ENCODE measurements around the gene COL5A1.

The COL5A1 gene

DNA sequence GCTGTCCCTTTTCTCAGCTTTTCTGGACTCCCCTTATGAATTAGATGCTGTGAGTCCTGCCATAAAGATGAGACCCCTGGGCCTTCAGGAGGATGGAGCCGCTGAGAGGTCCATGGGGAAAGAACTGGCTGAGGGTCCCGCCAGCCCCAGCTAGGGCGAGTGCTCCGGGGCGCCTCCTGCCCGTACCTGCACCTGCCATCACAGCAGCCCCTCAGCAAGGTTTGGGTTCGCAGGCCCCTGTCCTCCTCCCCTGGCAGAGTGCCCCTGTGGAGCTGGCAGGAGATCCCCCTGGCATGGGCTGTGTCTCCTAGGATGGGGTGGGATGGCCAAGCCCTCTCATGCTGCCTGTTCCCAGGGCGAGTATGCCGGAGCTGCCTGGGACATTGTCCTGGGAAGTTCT lies 64.2 kb downstream of the COL5A1 start:
- no peak for TF ChIP-seq ESRRG (CRISPR knock-in tag; IDR thresholded peaks at IDR 0.05)
- TF ChIP-seq, protein P1, sequence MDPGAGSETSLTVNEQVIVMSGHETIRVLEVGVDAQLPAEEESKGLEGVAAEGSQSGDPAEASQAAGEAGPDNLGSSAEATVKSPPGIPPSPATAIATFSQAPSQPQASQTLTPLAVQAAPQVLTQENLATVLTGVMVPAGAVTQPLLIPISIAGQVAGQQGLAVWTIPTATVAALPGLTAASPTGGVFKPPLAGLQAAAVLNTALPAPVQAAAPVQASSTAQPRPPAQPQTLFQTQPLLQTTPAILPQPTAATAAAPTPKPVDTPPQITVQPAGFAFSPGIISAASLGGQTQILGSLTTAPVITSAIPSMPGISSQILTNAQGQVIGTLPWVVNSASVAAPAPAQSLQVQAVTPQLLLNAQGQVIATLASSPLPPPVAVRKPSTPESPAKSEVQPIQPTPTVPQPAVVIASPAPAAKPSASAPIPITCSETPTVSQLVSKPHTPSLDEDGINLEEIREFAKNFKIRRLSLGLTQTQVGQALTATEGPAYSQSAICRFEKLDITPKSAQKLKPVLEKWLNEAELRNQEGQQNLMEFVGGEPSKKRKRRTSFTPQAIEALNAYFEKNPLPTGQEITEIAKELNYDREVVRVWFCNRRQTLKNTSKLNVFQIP (CRISPR knock-in tag; IDR thresholded peaks at IDR 0.05; ENCODE audit: borderline replicate concordance, low read depth): no peak
- TF ChIP-seq ISL1 (CRISPR knock-in tag; IDR thresholded peaks at IDR 0.05): no peak
- TF ChIP-seq, protein P2, sequence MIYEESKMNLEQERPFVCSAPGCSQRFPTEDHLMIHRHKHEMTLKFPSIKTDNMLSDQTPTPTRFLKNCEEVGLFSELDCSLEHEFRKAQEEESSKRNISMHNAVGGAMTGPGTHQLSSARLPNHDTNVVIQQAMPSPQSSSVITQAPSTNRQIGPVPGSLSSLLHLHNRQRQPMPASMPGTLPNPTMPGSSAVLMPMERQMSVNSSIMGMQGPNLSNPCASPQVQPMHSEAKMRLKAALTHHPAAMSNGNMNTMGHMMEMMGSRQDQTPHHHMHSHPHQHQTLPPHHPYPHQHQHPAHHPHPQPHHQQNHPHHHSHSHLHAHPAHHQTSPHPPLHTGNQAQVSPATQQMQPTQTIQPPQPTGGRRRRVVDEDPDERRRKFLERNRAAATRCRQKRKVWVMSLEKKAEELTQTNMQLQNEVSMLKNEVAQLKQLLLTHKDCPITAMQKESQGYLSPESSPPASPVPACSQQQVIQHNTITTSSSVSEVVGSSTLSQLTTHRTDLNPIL (CRISPR knock-in tag; IDR thresholded peaks at IDR 0.05; ENCODE audit: low read depth): no peak
- TF ChIP-seq CSDC2 (CRISPR knock-in tag; IDR thresholded peaks at IDR 0.05): no peak
- ATAC-seq: no peak

DNA sequence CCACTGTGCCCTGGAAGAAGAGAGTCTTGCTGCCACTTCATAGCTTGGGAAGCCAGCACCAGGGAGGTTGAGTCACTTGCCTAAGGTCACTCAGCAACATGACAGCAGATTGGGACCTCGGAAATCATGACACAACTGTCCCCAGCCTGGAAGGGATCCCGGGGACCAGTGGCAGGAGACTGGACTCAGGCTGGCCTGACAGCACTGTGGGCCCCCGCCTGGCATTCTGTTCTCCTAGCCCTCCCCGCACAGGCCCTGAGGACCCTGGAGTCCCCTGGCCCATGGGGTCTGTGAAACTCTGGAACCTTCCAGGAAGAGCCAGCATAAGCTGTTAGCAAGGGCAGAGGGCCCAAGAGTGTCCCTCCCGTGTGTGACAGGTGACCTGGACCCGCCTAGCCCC lies 64.9 kb downstream of the COL5A1 start:
- no peak; the same call in 2 of the 3 replicates for ATAC-seq
- TF ChIP-seq, protein P2 (CRISPR knock-in tag; IDR thresholded peaks at IDR 0.05; ENCODE audit: low read depth): no peak
- TF ChIP-seq TOX (CRISPR knock-in tag; IDR thresholded peaks at IDR 0.05; ENCODE audit: borderline replicate concordance) (no peak), GLIS3 (CRISPR knock-in tag; IDR thresholded peaks at IDR 0.05) (no peak), ESRRG (CRISPR knock-in tag; IDR thresholded peaks at IDR 0.05) (no peak), TCF4 (CRISPR knock-in tag; IDR thresholded peaks at IDR 0.05; ENCODE audit: borderline replicate concordance) (no peak), SNAI2 (CRISPR knock-in tag; IDR thresholded peaks at IDR 0.05) (no peak), BACH2 (CRISPR knock-in tag; IDR thresholded peaks at IDR 0.05; ENCODE audit: borderline replicate concordance) (no peak), ZFP30 (CRISPR knock-in tag; IDR thresholded peaks at IDR 0.05) (no peak)
- TF ChIP-seq, protein P1 (CRISPR knock-in tag; IDR thresholded peaks at IDR 0.05; ENCODE audit: borderline replicate concordance, low read depth): no peak
- TF ChIP-seq, protein P3, sequence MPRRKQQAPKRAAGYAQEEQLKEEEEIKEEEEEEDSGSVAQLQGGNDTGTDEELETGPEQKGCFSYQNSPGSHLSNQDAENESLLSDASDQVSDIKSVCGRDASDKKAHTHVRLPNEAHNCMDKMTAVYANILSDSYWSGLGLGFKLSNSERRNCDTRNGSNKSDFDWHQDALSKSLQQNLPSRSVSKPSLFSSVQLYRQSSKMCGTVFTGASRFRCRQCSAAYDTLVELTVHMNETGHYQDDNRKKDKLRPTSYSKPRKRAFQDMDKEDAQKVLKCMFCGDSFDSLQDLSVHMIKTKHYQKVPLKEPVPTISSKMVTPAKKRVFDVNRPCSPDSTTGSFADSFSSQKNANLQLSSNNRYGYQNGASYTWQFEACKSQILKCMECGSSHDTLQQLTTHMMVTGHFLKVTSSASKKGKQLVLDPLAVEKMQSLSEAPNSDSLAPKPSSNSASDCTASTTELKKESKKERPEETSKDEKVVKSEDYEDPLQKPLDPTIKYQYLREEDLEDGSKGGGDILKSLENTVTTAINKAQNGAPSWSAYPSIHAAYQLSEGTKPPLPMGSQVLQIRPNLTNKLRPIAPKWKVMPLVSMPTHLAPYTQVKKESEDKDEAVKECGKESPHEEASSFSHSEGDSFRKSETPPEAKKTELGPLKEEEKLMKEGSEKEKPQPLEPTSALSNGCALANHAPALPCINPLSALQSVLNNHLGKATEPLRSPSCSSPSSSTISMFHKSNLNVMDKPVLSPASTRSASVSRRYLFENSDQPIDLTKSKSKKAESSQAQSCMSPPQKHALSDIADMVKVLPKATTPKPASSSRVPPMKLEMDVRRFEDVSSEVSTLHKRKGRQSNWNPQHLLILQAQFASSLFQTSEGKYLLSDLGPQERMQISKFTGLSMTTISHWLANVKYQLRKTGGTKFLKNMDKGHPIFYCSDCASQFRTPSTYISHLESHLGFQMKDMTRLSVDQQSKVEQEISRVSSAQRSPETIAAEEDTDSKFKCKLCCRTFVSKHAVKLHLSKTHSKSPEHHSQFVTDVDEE (CRISPR knock-in tag; IDR thresholded peaks at IDR 0.05): no peak
- TF ChIP-seq, protein P4, sequence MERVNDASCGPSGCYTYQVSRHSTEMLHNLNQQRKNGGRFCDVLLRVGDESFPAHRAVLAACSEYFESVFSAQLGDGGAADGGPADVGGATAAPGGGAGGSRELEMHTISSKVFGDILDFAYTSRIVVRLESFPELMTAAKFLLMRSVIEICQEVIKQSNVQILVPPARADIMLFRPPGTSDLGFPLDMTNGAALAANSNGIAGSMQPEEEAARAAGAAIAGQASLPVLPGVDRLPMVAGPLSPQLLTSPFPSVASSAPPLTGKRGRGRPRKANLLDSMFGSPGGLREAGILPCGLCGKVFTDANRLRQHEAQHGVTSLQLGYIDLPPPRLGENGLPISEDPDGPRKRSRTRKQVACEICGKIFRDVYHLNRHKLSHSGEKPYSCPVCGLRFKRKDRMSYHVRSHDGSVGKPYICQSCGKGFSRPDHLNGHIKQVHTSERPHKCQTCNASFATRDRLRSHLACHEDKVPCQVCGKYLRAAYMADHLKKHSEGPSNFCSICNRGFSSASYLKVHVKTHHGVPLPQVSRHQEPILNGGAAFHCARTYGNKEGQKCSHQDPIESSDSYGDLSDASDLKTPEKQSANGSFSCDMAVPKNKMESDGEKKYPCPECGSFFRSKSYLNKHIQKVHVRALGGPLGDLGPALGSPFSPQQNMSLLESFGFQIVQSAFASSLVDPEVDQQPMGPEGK (CRISPR knock-in tag; IDR thresholded peaks at IDR 0.05; ENCODE audit: borderline replicate concordance): no peak
- TF ChIP-seq, protein P5, sequence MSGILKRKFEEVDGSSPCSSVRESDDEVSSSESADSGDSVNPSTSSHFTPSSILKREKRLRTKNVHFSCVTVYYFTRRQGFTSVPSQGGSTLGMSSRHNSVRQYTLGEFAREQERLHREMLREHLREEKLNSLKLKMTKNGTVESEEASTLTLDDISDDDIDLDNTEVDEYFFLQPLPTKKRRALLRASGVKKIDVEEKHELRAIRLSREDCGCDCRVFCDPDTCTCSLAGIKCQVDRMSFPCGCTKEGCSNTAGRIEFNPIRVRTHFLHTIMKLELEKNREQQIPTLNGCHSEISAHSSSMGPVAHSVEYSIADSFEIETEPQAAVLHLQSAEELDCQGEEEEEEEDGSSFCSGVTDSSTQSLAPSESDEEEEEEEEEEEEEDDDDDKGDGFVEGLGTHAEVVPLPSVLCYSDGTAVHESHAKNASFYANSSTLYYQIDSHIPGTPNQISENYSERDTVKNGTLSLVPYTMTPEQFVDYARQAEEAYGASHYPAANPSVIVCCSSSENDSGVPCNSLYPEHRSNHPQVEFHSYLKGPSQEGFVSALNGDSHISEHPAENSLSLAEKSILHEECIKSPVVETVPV (CRISPR knock-in tag; IDR thresholded peaks at IDR 0.05): no peak

DNA sequence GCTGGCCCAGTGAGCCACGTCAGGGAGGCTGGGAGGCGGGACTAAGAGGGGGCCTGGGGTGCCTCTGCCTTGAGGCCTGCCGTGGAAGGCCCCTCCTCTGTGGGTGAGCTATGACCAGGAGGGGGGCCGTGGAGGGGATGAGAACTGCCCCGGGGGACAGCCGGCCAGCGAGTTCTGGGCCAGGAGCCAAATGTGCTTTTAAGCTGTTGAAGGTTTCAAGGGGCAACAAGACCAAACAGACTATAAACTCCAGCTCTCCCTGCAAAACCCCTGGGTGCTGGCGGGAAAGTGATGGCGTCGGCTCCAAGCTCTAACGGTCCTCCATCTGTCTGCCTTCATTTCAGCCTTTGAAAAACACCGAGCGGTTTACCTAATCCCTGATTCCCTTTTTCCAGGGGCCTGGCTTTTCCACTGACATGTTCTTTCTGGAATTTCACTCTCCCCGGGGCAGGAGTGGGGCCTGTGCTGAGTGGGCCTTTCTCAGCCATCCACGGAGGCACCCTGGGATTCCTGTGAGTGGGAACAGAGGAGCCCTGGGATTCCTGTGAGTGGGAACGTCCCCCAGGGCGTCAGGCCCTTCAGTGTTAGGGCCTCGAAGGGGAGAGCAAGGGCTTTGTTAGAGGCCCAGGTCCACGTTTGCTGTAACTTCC lies 65.6 kb downstream of the COL5A1 start:
- peak; percentile 89 for ATAC-seq
- TF ChIP-seq RARB (CRISPR knock-in tag; IDR thresholded peaks at IDR 0.05) (no peak), ZNF8 (CRISPR knock-in tag; IDR thresholded peaks at IDR 0.05) (no peak), TOX (CRISPR knock-in tag; IDR thresholded peaks at IDR 0.05; ENCODE audit: borderline replicate concordance) (no peak), PPARA (CRISPR knock-in tag; IDR thresholded peaks at IDR 0.05; ENCODE audit: borderline replicate concordance) (no peak), GLIS3 (CRISPR knock-in tag; IDR thresholded peaks at IDR 0.05) (0 out of 2 replicates have a peak, but pooled peaks have one; percentile 44), CSDC2 (CRISPR knock-in tag; IDR thresholded peaks at IDR 0.05) (no peak), ZFP30 (CRISPR knock-in tag; IDR thresholded peaks at IDR 0.05) (no peak), SNAI2 (CRISPR knock-in tag; IDR thresholded peaks at IDR 0.05) (no peak), ZFP3 (CRISPR knock-in tag; IDR thresholded peaks at IDR 0.05) (peak; percentile 100)
- TF ChIP-seq, protein P1 (CRISPR knock-in tag; IDR thresholded peaks at IDR 0.05; ENCODE audit: borderline replicate concordance, low read depth): no peak
- TF ChIP-seq, protein P5 (CRISPR knock-in tag; IDR thresholded peaks at IDR 0.05): no peak

Data from SK-N-SH treated with all-trans-retinoic acid at 6 μM for 48 hours (cell line).